Central memory CD8-positive, alpha-beta T cell (primary cell): Measurements from ENCODE around the gene RREB1.
A peak's percentile ranks its signal among the peaks of the same experiment; 100 is the strongest.
"Not testable (repeated sequence)": the region's sequence is repeated elsewhere in the genome, so short reads cannot be mapped to it uniquely, and the experiment has no call there.

ENCODE experiments used
- ATAC-seq: fragments of 150-1000 bp; cut with Tn5 transposase; replicated peaks from 2 replicates; pipeline ENCODE4 v1.10.0; 2022; ENCODE audit warnings: mild to moderate bottlenecking, moderate FRiP score, moderate number of reproducible peaks; ENCODE audit not compliant: poor library complexity, severe bottlenecking; ENCODE audit errors: extremely low read depth
- DNase-seq, 2 donors: peaks; one replicate each; pipeline ENCODE4 v3.0.0; 2021; ENCODE audit warnings: low spot score in 2 of 2
- H3K27ac Mint-ChIP-seq: one replicate; pipeline ENCODE4 v1.8.0; 2022; ENCODE audit warnings: low read depth, mild to moderate bottlenecking, moderate library complexity, mixed read lengths
- H3K27me3 Mint-ChIP-seq: one replicate; pipeline ENCODE4 v1.8.0; 2022; ENCODE audit warnings: mixed read lengths
- H3K36me3 Mint-ChIP-seq: one replicate; pipeline ENCODE4 v1.8.0; 2022; ENCODE audit warnings: mild to moderate bottlenecking, moderate library complexity, mixed read lengths; ENCODE audit not compliant: insufficient read depth
- H3K4me1 Mint-ChIP-seq: one replicate; pipeline ENCODE4 v1.8.0; 2022; ENCODE audit warnings: mixed read lengths
- H3K4me3 Mint-ChIP-seq: one replicate; pipeline ENCODE4 v1.8.0; 2022; ENCODE audit warnings: mild to moderate bottlenecking, moderate library complexity, mixed read lengths
- H3K9me3 Mint-ChIP-seq: one replicate; pipeline ENCODE4 v1.8.0; 2022; ENCODE audit warnings: mixed read lengths

RREB1 gene

DNA sequence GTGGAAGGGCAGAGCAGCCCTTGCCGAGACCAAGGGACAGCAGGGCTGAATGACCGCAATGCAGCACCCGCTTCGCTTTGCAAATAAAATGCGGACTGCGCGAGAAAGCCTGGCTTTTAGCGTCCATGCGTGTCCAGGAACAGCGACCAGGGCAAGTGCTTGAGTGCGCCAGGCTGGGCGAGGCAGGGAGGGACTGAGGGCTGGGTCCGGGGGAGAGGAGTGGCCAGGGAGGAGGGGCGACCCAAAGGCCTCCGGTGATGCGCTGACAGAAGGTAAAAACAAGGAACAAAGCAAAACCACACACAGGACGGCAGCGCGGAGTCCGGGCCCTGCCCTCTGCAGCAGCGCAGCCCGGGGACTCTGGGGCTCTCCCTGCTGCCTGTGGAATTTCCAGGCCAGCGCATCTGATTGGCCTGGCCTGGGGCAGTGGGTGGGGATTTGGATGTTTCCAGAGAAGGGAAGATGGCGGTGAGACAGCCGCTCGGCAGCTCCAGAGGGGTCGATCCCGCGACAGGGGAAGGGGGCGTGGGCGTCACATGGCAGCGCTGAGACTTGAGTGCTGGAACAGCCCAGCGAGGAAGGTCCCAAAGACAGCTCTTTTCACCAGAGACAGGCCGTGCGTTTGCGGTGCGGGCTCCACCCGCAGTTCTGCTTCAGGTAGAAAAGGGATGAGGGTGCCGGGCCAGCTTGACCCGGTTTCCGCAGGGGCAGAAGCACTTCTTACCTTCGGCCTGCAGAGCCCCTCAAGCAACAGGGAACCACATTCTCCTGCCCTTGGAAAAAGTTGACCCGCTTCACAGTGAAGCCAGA, 153.5 kb downstream of the RREB1 start:
- Mint-ChIP-seq H3K4me3 (peak overlapping the region; percentile 74), H3K27me3 (peaks cover 48% of the 10 kb centered on the region), H3K36me3 (no peaks in the 10 kb centered on the region), H3K27ac (no peak overlapping the region), H3K9me3 (no peaks in the 10 kb centered on the region), H3K4me1 (peaks cover 18% of the 10 kb centered on the region)
- peak; percentile 43 for ATAC-seq
- DNase-seq: no peak

DNA sequence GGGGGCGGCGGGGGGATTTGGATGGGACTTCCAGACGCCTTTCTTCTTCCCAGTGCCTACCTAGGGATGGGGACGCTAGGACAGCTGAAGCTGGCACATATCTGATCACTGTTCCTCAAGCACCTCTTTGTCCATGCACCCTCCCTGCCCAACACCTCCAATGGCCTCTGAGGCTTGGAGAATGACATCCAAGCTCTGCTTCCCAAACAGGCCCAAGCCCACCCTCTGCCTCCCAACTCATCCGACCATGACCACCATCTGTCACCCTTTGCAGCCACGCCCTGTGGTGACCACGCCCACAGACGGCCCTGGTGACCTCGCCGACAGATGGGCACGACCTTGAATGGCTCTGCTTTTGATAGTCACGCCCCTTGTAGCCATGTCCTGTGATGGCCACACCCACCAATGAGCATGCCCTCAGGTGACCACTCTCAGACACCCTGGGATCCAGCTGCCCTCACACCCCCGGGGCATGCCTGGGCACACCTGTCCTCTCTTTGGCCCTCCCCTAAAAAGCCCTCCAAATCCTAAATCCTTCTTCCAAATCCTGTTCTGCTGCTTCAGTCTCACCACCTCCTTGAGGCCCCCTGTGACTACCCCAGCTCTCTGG, 154.2 kb downstream of the RREB1 start:
- H3K4me1 Mint-ChIP-seq: peaks cover 18% of the 10 kb centered on the region
- H3K9me3 Mint-ChIP-seq: no peaks in the 10 kb centered on the region
- no peak overlapping the region for H3K27ac Mint-ChIP-seq
- DNase-seq (no peak), ATAC-seq (no peak)
- peaks cover 55% of the 10 kb centered on the region for H3K27me3 Mint-ChIP-seq
- peak overlapping the region; percentile 74 for H3K4me3 Mint-ChIP-seq
- no peaks in the 10 kb centered on the region for H3K36me3 Mint-ChIP-seq

DNA sequence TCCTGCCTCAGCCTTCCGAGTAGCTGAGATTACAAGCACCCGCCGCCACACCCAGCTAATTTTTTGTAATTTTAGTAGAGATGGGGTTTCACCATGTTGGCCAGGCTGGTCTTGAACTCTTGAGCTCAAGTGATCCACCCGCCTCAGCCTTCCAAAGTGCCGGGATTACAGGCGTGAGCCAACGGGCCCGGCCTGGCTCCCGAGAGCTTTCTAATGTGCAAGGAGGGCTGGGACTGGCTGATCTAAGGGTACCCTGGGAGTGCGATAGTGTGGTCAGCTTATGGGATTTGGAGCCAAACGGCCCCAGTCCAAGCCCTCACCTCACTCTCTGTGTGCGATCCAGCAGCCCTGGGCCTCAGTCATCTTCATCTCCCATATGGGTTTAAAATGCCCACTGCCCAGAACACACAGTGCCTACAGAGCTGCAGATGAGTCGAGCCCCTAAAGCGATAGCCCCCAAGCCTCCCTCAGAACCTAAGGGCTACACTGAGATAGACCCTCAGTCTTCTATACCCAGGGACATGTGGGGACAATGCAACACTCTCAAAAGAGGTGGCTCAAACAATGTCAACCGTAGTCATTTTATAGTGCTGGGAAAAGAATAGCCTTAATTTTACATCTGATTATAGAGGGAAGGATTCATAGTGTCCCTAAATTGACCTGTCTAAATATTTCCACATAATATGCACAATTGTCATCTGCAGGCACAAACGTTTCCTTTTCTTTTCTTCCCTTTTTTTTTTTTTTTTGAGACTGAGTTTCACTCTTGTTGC, 155.2 kb downstream of the RREB1 start:
- H3K4me3 Mint-ChIP-seq: no peak overlapping the region
- H3K4me1 Mint-ChIP-seq: peaks cover 18% of the 10 kb centered on the region
- ATAC-seq: no peak
- H3K36me3 Mint-ChIP-seq: no peaks in the 10 kb centered on the region
- peaks cover 63% of the 10 kb centered on the region for H3K27me3 Mint-ChIP-seq
- H3K9me3 Mint-ChIP-seq: no peaks in the 10 kb centered on the region
- DNase-seq: no peak
- no peak overlapping the region for H3K27ac Mint-ChIP-seq

DNA sequence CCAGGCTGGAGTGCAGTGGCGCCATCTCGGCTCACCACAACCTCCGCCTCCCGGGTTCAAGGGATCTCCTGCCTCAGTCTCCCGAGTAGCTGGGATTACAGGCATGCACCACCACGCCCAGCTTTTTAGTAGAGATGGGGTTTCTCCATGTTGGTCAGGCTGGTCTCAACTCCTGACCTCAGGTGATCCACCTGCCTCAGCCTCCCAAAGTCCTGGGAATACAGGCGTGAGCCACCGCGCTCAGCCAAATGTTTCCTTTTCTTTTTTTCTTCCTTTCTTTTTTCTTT, 155.7 kb downstream of the RREB1 start:
- not testable (repeated sequence) for ATAC-seq, H3K4me3 Mint-ChIP-seq, H3K9me3 Mint-ChIP-seq, H3K27ac Mint-ChIP-seq, H3K36me3 Mint-ChIP-seq, DNase-seq
- peaks cover 18% of the 10 kb centered on the region for H3K4me1 Mint-ChIP-seq
- H3K27me3 Mint-ChIP-seq: peaks cover 60% of the 10 kb centered on the region

DNA sequence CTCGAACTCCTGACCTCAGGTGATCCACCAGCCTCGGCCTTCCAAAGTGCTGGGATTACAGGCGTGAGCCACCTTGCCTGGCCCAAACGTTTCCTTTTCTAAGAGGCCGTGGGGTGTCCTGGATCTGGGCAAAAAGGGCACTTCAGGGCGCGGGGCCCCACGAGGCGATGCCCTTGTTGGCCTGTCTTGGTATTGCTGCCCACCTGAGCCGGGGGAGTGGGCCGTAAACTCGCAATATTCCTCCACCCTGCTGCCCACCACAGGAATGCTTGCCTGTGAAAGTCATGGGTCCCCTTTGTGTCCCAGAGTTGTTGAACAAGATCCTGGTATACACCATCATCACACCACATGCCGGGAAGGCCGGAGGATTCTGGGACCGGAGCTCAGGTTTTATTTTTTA, 156.3 kb downstream of the RREB1 start:
- Mint-ChIP-seq H3K36me3 (peaks cover 2% of the 10 kb centered on the region), H3K27me3 (peaks cover 54% of the 10 kb centered on the region), H3K4me1 (peaks cover 18% of the 10 kb centered on the region), H3K4me3 (no peak overlapping the region), H3K27ac (no peak overlapping the region), H3K9me3 (no peaks in the 10 kb centered on the region)
- no peak for ATAC-seq
- DNase-seq: no peak

DNA sequence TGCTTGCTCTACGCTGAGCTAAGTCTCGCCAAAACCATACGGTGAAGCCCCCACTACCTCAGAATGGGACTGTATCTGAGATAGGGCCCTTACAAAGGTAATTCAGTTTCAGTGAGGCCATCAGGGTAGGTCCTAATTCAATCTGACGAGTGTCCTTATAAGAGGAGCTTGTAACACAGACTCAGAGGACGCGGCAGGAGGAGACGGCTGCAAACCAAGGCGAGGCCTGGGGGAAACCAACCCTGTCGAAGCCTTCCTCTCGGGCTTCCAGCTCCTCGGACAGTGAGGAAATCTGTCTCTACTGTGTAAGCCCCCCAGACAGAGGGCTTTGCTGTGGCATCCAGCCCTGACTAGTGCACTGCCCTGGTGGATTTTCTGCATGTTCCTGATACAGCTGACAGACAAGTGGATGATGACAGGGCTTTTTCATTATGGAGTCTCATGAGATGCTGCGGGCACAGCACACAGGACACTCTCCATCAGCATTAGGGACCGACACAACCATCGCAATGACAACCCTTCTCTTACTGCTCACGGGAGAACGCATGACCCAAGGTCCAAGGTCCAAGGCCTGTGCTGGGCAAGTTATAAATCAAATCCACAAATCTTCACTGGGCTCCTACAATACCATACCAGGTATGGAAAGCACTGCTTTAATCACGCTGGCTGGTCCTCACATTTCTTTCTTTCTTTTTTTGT, 157.1 kb downstream of the RREB1 start:
- Mint-ChIP-seq H3K4me3 (no peak overlapping the region), H3K36me3 (peaks cover 2% of the 10 kb centered on the region), H3K27ac (no peak overlapping the region), H3K27me3 (peaks cover 46% of the 10 kb centered on the region), H3K9me3 (no peaks in the 10 kb centered on the region), H3K4me1 (peaks cover 18% of the 10 kb centered on the region)
- ATAC-seq (no peak), DNase-seq (no peak)

DNA sequence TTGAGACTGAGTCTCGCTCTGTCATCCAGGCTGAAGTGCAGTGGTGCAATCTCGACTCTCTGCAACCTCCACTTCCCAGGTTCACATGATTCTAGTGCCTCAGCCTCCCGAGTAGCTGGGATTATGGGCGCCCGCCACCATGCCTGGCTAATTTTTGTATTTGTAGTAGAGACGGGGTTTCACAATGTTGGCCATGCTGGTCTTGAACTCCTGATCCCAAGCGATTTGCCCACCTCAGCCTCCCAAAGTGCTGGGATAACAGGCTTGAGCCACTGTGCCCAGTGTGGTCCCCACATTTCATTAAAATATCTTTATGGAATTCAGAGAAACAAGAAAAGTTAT, 157.6 kb downstream of the RREB1 start:
- Mint-ChIP-seq H3K4me1 (peaks cover 17% of the 10 kb centered on the region), H3K27me3 (peaks cover 46% of the 10 kb centered on the region)
- H3K4me3 Mint-ChIP-seq, H3K9me3 Mint-ChIP-seq, H3K36me3 Mint-ChIP-seq, ATAC-seq, DNase-seq, H3K27ac Mint-ChIP-seq: not testable (repeated sequence)

DNA sequence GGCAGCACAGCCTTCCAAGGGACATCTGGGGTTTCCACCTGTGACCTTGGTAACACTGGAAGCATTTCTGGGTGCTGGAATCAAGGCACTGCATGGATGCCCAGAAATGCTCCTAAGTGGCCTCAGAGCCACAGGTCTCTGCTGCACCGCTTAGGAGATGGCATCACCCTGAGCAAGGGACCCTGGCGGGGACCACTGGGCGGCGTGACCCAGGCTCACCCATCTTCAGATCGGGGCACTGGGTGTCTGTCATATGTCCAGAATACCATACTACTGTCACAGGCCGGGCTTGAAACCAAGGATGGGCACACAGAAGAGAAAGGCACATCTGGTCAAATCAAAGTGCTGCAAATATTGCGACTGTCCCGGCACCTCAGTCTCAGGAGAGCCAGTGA, 159.3 kb downstream of the RREB1 start:
- Mint-ChIP-seq H3K27ac (no peak overlapping the region), H3K9me3 (no peaks in the 10 kb centered on the region), H3K4me1 (peaks cover 4% of the 10 kb centered on the region), H3K27me3 (peaks cover 41% of the 10 kb centered on the region), H3K4me3 (no peak overlapping the region), H3K36me3 (peaks cover 2% of the 10 kb centered on the region)
- ATAC-seq: no peak
- DNase-seq: no peak

DNA sequence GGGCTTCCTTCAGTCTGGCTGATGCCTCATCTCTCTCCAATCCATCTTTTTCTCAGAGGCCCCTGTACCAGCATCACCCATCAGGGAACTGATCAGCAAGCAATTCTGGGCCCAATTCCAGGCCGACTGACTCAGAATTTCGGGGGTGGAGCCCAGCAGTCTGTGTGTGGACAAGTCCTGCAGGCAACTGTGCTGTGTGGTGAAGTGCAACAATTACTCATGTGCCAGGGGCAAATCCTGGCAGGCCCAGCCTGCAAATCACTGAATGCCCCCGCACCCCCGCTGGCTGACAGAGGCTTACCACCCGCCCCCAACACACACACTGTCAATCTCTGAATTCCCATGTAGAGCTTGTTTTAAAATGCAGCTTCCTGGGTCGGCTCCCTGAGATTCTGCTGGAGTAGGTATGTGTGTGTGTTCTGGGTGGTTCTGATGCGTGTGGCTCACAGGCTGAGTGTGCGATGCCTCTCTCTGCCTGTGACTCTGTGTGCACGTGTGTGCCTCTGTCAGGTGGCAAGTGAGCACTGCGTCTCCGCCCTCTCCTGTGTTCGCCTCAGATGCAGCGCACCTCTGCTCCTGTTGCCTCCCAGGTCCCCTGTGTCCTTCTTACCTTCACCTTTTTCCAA, 159.8 kb downstream of the RREB1 start:
- H3K9me3 Mint-ChIP-seq: no peaks in the 10 kb centered on the region
- no peak overlapping the region for H3K4me3 Mint-ChIP-seq
- H3K4me1 Mint-ChIP-seq: no peaks in the 10 kb centered on the region
- peaks cover 2% of the 10 kb centered on the region for H3K36me3 Mint-ChIP-seq
- no peak for ATAC-seq
- no peak overlapping the region for H3K27ac Mint-ChIP-seq
- H3K27me3 Mint-ChIP-seq: peaks cover 36% of the 10 kb centered on the region
- no peak for DNase-seq

DNA sequence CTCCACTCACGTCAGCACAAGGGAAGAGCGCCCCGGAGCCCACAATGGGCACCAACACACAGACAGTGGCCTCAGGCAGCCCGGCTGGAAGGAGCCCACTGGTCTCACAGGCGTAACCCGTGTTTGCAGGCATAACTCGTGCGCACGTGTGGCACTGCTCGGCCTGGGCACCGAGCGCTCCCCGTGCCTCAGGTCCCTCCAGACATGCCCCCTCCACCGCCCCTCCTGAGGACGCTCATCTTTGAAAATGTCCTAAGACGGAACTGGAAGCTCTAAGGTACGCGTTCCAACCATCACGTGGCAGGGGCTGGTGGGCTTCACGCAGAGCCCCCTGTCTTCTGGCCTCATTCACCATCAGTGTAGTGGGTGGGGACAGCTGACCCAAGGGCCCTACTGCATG, 160.6 kb downstream of the RREB1 start:
- DNase-seq: no peak
- H3K27ac Mint-ChIP-seq: no peak overlapping the region
- no peak overlapping the region for H3K4me3 Mint-ChIP-seq

DNA sequence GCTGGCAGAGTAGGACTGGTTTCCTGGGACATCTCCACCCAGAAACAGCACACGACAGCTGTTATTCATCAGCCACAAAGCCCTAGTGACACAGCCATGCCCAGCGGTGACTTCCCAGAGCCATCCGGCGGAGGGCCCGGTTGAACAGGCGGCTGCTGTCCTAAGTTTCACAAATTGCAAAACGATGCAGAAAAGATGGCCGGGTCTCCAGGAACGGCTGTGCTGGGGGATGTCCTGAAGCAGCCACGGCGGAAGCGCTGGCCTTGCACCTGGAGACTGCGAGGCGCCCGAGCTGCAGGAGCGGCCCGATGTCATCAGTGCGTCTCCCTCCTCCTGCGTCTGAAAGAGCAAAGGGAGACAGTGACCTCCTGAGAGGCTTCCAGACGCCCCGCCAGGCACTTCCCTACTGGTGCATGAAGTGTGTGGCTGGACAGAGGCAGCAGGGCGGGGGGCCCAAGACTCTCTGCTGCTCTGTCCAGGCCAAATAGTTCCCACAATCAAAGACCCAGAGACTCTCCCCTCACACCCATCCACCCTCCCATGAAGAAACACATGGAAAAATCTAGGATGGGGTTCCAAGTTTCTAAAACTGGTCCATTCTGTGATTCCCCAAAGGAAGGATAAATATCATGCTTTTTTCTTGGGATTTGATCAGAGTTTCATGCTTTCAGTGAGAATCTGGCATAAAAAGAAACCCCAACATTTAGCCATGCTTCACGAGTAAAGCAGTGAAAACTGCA, 161.2 kb downstream of the RREB1 start:
- Mint-ChIP-seq H3K27ac (no peak overlapping the region), H3K4me3 (no peak overlapping the region), H3K36me3 (peaks cover 2% of the 10 kb centered on the region), H3K4me1 (no peaks in the 10 kb centered on the region), H3K27me3 (peaks cover 43% of the 10 kb centered on the region), H3K9me3 (no peaks in the 10 kb centered on the region)
- ATAC-seq (no peak), DNase-seq (no peak)

More for the DNA sequence above, 160.6 kb downstream of the RREB1 start:
- no peak for ATAC-seq
- no peaks in the 10 kb centered on the region for H3K9me3 Mint-ChIP-seq
- H3K36me3 Mint-ChIP-seq: peaks cover 2% of the 10 kb centered on the region
- H3K27me3 Mint-ChIP-seq: peaks cover 37% of the 10 kb centered on the region
- no peaks in the 10 kb centered on the region for H3K4me1 Mint-ChIP-seq

DNA sequence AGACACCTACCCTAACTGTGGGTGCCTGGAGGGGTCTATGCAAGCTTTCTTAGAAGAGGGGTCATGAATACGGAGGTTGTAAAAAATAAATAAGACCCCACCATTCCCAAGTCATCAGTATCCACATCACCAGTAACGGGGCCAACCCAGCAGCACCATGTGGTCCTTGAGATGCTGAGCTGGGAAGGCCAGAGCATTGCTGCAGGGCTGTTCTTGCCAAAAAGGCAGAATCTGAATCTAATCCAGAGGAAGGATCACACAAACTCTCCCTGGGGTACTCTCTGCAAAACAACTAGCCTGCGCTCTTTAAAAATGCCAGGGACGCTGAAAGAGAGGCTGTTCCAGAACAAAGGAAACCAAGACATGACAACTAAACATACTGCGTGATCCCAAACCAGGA, 162.1 kb downstream of the RREB1 start:
- Mint-ChIP-seq H3K9me3 (no peaks in the 10 kb centered on the region), H3K4me1 (no peaks in the 10 kb centered on the region), H3K36me3 (peaks cover 2% of the 10 kb centered on the region), H3K4me3 (no peak overlapping the region), H3K27ac (no peak overlapping the region), H3K27me3 (peaks cover 43% of the 10 kb centered on the region)
- DNase-seq (no peak), ATAC-seq (no peak)
